HepG2 (cell line): Measurements from ENCODE around the gene THY1. TPM values are rescaled to one million over a fixed set of nuclear protein-coding genes. Genes with fewer than 3 reads are reported as not detected.

Experiments used
- ATAC-seq: fragments of 200-7000 bp; cut with Tn5 transposase; 3 replicates; pipeline ENCODE4 v1.9.1; 2020; ENCODE audit warnings: mild to moderate bottlenecking, moderate library complexity
- BruUV-seq: library from RNA; stranded (reverse); fragments of 400-500 nt; replicated peaks from 2 replicates; lab custom pipeline; 2021; lab: Mats Ljungman, UMichigan
- CTCF ChIA-PET: fragments of 300-600 bp; formaldehyde crosslinking; extraction: SDS; loops from one replicate; lab custom pipeline; 2021; ENCODE audit warnings: low total read pairs, inconsistent platforms, low intra/inter-chr PET ratio; lab: Yijun Ruan, JAX
- POLR2A ChIA-PET: fragments of 350-600 bp; sonication (Branson Sonifier 250); formaldehyde crosslinking; loops from one replicate; lab custom pipeline; 2020; ENCODE audit warnings: antibody characterized with exemption, inconsistent platforms; lab: Yijun Ruan, JAX
- DNase-seq: peaks from one replicate; pipeline ENCODE4 v3.0.0-alpha.2; 2015; ENCODE audit warnings: low spot score
- FAIRE-seq: peaks from 3 replicates; lab custom pipeline; 2011; peaks lifted over from hg19 to GRCh38; lab: Jason Lieb, UNC
- H2AFZ ChIP-seq: one replicate; pipeline ENCODE4 v1.6.1; 2011; ENCODE audit warnings: low read length, inconsistent platforms
- H3K27ac ChIP-seq: fragments of 300-600 bp; 3 replicates; pipeline ENCODE4 v1.8.0; 2011; ENCODE audit warnings: mixed run types, mild to moderate bottlenecking, mixed read lengths, low read length, inconsistent platforms; ENCODE audit not compliant: insufficient read depth; ENCODE audit errors: extremely low read length
- H3K27me3 ChIP-seq, 2 experiments: fragments of 200-600 bp in 1 of 2; 2 replicates in 1 of 2; 3 replicates in 1 of 2; pipeline versions ENCODE4 v1.6.0 to v1.8.0; 2011; ENCODE audit warnings: low read length in 2 of 2, mild to moderate bottlenecking in 2 of 2, moderate library complexity in 2 of 2, inconsistent platforms in 1 of 2; ENCODE audit not compliant: insufficient read depth in 2 of 2, control insufficient read depth in 1 of 2
- H3K36me3 ChIP-seq, 2 experiments: fragments of 200-600 bp in 1 of 2; replicated peaks in 1 of 2; 2 replicates in 1 of 2; 3 replicates in 1 of 2; pipeline versions ENCODE4 v1.5.1 to v1.8.0; 2011; ENCODE audit warnings: low read length in 2 of 2, inconsistent platforms in 1 of 2; ENCODE audit not compliant: insufficient read depth in 2 of 2, control insufficient read depth in 1 of 2
- H3K4me1 ChIP-seq: 2 replicates; pipeline ENCODE4 v1.5.1; 2012; ENCODE audit warnings: low read length, inconsistent platforms; ENCODE audit not compliant: insufficient read depth
- H3K4me2 ChIP-seq: 2 replicates; pipeline ENCODE4 v1.6.0; 2011; ENCODE audit warnings: low read depth, low read length, inconsistent platforms
- H3K4me3 ChIP-seq, 3 experiments: fragments of 200-600 bp in 1 of 3; sonication (generic), shearing (Covaris generic) in 1 of 3; replicated peaks in 1 of 3; 2 replicates each; pipeline ENCODE4 v1.5.1; 2011 to 2016; ENCODE audit warnings: low read length in 3 of 3, inconsistent platforms in 2 of 3, low read depth in 2 of 3, mild to moderate bottlenecking in 2 of 3, control low read depth in 1 of 3, mixed read lengths in 1 of 3; ENCODE audit not compliant: insufficient read depth in 1 of 3
- H3K79me2 ChIP-seq: one replicate; pipeline ENCODE4 v1.6.1; 2011; ENCODE audit warnings: low read length, inconsistent platforms; ENCODE audit not compliant: insufficient read depth
- H3K9ac ChIP-seq: 2 replicates; pipeline ENCODE4 v1.6.0; 2011; ENCODE audit warnings: mild to moderate bottlenecking, low read depth, low read length, inconsistent platforms; ENCODE audit not compliant: insufficient read depth
- H3K9me3 ChIP-seq: 2 replicates; pipeline ENCODE4 v1.5.1; 2012; ENCODE audit warnings: mild to moderate bottlenecking, low read length
- H4K20me1 ChIP-seq: 2 replicates; pipeline ENCODE4 v1.6.0; 2011; ENCODE audit warnings: inconsistent platforms, mild to moderate bottlenecking, low read length, moderate library complexity; ENCODE audit not compliant: insufficient read depth
- ARNTL ChIP-seq: sonication (generic); formaldehyde crosslinking; IDR thresholded peaks from 2 replicates; pipeline ENCODE4 v1.4.0; 2020; ENCODE audit warnings: mild to moderate bottlenecking, missing genetic modification reagents
- CBX5 ChIP-seq: sonication (generic); formaldehyde crosslinking; IDR thresholded peaks from 2 replicates; pipeline ENCODE4 v1.4.0; 2020; ENCODE audit warnings: missing genetic modification reagents, borderline replicate concordance
- CEBPB ChIP-seq: IDR thresholded peaks from 2 replicates; pipeline ENCODE4 v1.6.1; 2011; ENCODE audit warnings: low read depth, low read length, improper control_type of control experiment, borderline replicate concordance
- GRHL1 ChIP-seq: sonication (generic); formaldehyde crosslinking; conservative IDR thresholded peaks from 2 replicates; pipeline ENCODE4 v1.8.0; 2022; ENCODE audit warnings: missing genetic modification reagents
- MBNL3 ChIP-seq: fragments of 250-450 bp; sonication (Bioruptor Pico); conservative IDR thresholded peaks from 2 replicates; pipeline ENCODE4 v1.8.0; 2022; ENCODE audit warnings: mild to moderate bottlenecking, inconsistent platforms
- PHF5A ChIP-seq: IDR thresholded peaks from one replicate; pipeline ENCODE4 v1.6.1; 2018; ENCODE audit warnings: low read depth, missing genetic modification reagents; ENCODE audit not compliant: unreplicated experiment
- RXRA ChIP-seq: sonication (generic); formaldehyde crosslinking; IDR thresholded peaks from 2 replicates; pipeline ENCODE4 v1.5.1; 2020; ENCODE audit warnings: missing genetic modification reagents
- TCF12 ChIP-seq, 2 experiments: fragments of 450-650 bp in 1 of 2; sonication (generic) in 1 of 2; formaldehyde crosslinking in 1 of 2; IDR thresholded peaks; 2 replicates each; pipeline versions ENCODE4 v1.6.1 to v1.8.0; 2017 to 2022; ENCODE audit warnings: antibody characterized with exemption in 1 of 2, mild to moderate bottlenecking in 1 of 2, missing genetic modification reagents in 1 of 2, moderate library complexity in 1 of 2
- ZNF3 ChIP-seq: IDR thresholded peaks from 2 replicates; pipeline ENCODE4 v1.7.0; 2017; ENCODE audit warnings: inconsistent platforms
- ZNF501 ChIP-seq: sonication (generic); formaldehyde crosslinking; IDR thresholded peaks from 2 replicates; pipeline ENCODE4 v1.5.1; 2020; ENCODE audit warnings: mild to moderate bottlenecking, moderate library complexity, missing genetic modification reagents
- ZNF550 ChIP-seq: sonication (generic); formaldehyde crosslinking; IDR thresholded peaks from 2 replicates; pipeline ENCODE4 v1.4.0; 2020; ENCODE audit warnings: mild to moderate bottlenecking, missing genetic modification reagents, borderline replicate concordance
- WGBS: methylation state at CpG from one replicate; pipeline ENCODE4 v1.1.6; 2017; ENCODE audit warnings: low lambda C conversion rate; 5-methylcytosine and 5-hydroxymethylcytosine counted together
- in situ Hi-C: cut with HindIII; loops from 2 replicates; pipeline ENCODE4 v1.10.0; 2017; ENCODE audit warnings: low pct_unique_long_range_greater_than_20kb; ENCODE audit not compliant: extremely low pct_ligation_motif_present
- intact Hi-C: fragments of 100-400 bp; cut with micrococcal nuclease; formaldehyde crosslinking; loops from one replicate; pipeline ENCODE4 v1.10.0; 2022; ENCODE audit not compliant: unreplicated experiment
- polyA plus RNA-seq, 8 experiments: library from polyadenylated mRNA; depleted of rRNA in 3 of 8; stranded (reverse) in 7 of 8; unstranded in 1 of 8; fragments of >200 nt; fragmentation: Illumina TruSeq in 4 of 8; extraction: Trizol in 4 of 8; gene quantifications; 2 replicates each; pipeline versions ENCODE4 v1.2.1 to v1.2.3, GENCODE V29; 2011 to 2016; ENCODE audit warnings: low read depth in 4 of 8, missing spikeins in 1 of 8, mixed read lengths in 1 of 8; ENCODE audit not compliant: insufficient read depth in 1 of 8
- total RNA-seq, 5 experiments: library from RNA; depleted of rRNA; stranded (reverse); fragments of >200 nt; fragmentation: Illumina TruSeq; extraction: Trizol; gene quantifications; 2 replicates each; pipeline ENCODE4 v1.2.3, GENCODE V29; 2016; ENCODE audit warnings: low read depth in 1 of 5

Gene THY1
- total and polyA plus RNA-seq, 2 of the 13 experiments (the other 11 are each of a cell fraction or from before 2014, with no cell fraction given), result not detected

- TF ChIP-seq ZNF501 (no peak), ARNTL (CRISPR knock-in tag) (no peak), PHF5A (CRISPR knock-in tag) (no peak), MBNL3 (CRISPR knock-in tag) (no peak)
Measured at GRCh38 chr11:119412072-119412471, 10.9 kb downstream of the THY1 start (continued).

GRCh38 chr11:119410501-119410900 lies 12.5 kb downstream of the THY1 start:
- ChIA-PET CTCF (no interaction called here), POLR2A (no interaction called here)
- intact Hi-C loops, result no loop called here
- no peaks in the 10 kb centered on the region for H3K9me3 ChIP-seq
- H2AFZ ChIP-seq, result no peak overlapping the region
- H3K9ac ChIP-seq, result no peak overlapping the region
- BruUV-seq, result no TSS peak
- no peak for FAIRE-seq
- 92% methylated on average over 1 of the region's 1 CpG for WGBS
- H3K27ac ChIP-seq, result no peak overlapping the region
- no peak for DNase-seq
- no peaks in the 10 kb centered on the region for H3K27me3 ChIP-seq
- H3K4me2 ChIP-seq, result no peak overlapping the region
- H3K79me2 ChIP-seq, result no peaks in the 10 kb centered on the region
- in situ Hi-C loops, result no loop called here
- no peak overlapping the region for H3K4me3 ChIP-seq
- no peaks in the 10 kb centered on the region for H4K20me1 ChIP-seq
- no peaks in the 10 kb centered on the region for H3K36me3 ChIP-seq
- no peak for ATAC-seq
- H3K4me1 ChIP-seq, result no peaks in the 10 kb centered on the region
- TF ChIP-seq CEBPB (peak; percentile 9; the same call in 1 of the 2 replicates), ZNF3 (CRISPR knock-in tag) (no peak), TCF12 (IDR thresholded peaks at IDR 0.05) (no peak), TCF12 (CRISPR knock-in tag; IDR thresholded peaks at IDR 0.05) (no peak), ZNF550 (CRISPR knock-in tag) (no peak), GRHL1 (CRISPR knock-in tag) (no peak), RXRA (CRISPR knock-in tag) (no peak), CBX5 (CRISPR knock-in tag) (no peak)
